ENCODE measurements around the gene UBA3.

Gene UBA3

DNA sequence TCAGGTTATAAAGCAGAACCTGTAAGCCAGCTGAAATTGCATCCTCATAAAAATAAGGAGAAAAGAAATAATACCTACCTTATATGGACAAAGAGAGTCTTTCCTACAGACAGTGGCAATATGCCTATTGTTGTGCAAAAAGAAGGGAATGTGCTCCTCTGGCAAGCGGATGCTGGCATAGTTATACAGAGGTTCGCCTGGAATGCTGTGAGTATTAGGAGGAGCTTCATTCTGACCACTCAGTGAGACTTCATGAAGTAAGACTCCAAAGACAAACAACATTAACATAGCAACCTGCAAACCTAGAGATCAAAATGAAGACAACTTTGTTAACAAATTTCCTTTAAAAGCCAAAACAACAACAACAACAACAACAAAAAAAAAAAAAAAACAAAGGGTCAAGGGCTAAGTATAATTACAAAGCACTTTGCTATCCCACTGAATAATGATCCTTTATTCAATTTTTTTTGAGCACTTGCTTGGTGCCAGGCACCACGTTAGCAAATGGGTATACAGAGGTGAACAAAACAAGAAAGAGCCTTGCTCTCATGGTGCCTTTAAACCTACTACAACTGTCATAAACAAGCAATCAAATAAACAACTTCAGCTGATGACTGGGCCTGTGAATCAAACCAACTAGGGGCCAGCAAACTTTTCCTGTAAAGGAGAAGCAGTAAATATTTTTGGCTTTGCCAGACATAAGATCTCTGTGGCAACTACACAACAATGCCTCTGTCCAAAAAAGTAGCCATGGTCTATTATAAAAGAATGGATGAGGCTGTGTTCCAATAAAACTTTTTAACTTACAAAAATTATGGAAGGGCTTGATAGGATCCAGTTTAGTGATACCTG is 70.4 kb downstream of the UBA3 start:
- no peaks in the 10 kb centered on the region for H3K79me2 ChIP-seq (ENCODE audit: low read length)
- no peak overlapping the region for H2AFZ ChIP-seq (ENCODE audit: low read length)
- no peak for DNase-seq
- TF ChIP-seq, protein P1, sequence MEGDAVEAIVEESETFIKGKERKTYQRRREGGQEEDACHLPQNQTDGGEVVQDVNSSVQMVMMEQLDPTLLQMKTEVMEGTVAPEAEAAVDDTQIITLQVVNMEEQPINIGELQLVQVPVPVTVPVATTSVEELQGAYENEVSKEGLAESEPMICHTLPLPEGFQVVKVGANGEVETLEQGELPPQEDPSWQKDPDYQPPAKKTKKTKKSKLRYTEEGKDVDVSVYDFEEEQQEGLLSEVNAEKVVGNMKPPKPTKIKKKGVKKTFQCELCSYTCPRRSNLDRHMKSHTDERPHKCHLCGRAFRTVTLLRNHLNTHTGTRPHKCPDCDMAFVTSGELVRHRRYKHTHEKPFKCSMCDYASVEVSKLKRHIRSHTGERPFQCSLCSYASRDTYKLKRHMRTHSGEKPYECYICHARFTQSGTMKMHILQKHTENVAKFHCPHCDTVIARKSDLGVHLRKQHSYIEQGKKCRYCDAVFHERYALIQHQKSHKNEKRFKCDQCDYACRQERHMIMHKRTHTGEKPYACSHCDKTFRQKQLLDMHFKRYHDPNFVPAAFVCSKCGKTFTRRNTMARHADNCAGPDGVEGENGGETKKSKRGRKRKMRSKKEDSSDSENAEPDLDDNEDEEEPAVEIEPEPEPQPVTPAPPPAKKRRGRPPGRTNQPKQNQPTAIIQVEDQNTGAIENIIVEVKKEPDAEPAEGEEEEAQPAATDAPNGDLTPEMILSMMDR (IDR thresholded peaks at IDR 0.05; ENCODE audit: low read length), result no peak
- TF ChIP-seq EZH2 (optimal IDR thresholded peaks at IDR 0.05; ENCODE audit: low read depth, low read length) (no peak), EZH2phosphoT487 (IDR thresholded peaks at IDR 0.05; ENCODE audit: low read length) (no peak)
- no peaks in the 10 kb centered on the region for H4K20me1 ChIP-seq (ENCODE audit: insufficient read depth, low read length)
- H3K9me3 ChIP-seq (replicated peaks; ENCODE audit: insufficient read depth, low read length), result no peaks in the 10 kb centered on the region
- H3F3A ChIP-seq (ENCODE audit: insufficient read depth, low read length), result 0 out of 2 replicates have a peak, but pooled peaks cover 5% of the 10 kb centered on the region
- no peak overlapping the region for H3K27ac ChIP-seq (ENCODE audit: low read length)
- no peak overlapping the region for H3K9ac ChIP-seq (ENCODE audit: low read length)
- no peak overlapping the region for H3K4me3 ChIP-seq (ENCODE audit: low read length)
- no peaks in the 10 kb centered on the region for H3K36me3 ChIP-seq (replicated peaks; ENCODE audit: insufficient read depth, low read length)
- H3K9me2 ChIP-seq (replicated peaks; ENCODE audit: insufficient read depth, low read length), result no peaks in the 10 kb centered on the region
- peaks cover 6% of the 10 kb centered on the region for H3K4me1 ChIP-seq (ENCODE audit: low read length)
- no peak overlapping the region for H3K4me2 ChIP-seq (ENCODE audit: low read depth, low read length)
- no peaks in the 10 kb centered on the region for H3K27me3 ChIP-seq (replicated peaks; ENCODE audit: insufficient read depth, low read length)

DNA sequence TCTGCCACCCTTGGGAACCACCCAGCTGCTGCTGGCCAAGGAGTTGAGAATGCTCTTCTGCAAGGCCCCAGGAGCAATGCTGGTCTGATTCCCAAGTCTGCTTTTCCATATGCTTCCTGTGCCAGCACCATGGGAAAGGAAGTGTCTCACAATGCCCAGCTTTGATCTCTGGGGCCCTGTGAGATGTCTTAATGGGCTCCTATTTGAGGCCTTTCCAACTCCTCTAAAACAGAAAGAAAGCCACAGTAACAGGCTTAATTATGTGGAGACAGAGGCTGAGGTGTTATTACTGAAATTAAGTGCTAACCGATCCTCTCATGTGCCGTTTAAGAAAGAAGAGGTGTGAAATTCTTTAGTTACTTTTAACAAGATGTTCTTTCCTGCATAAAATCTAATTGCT is 71.2 kb downstream of the UBA3 start:
- DNase-seq, result no peak
- no peaks in the 10 kb centered on the region for H3K9me3 ChIP-seq (replicated peaks; ENCODE audit: insufficient read depth, low read length)
- H4K20me1 ChIP-seq (ENCODE audit: insufficient read depth, low read length), result no peaks in the 10 kb centered on the region
- H3K79me2 ChIP-seq (ENCODE audit: low read length), result no peaks in the 10 kb centered on the region
- 0 out of 2 replicates have a peak, but pooled peaks cover 5% of the 10 kb centered on the region for H3F3A ChIP-seq (ENCODE audit: insufficient read depth, low read length)
- no peak overlapping the region for H3K9ac ChIP-seq (ENCODE audit: low read length)
- peaks cover under 1% of the 10 kb centered on the region; the same call in 1 of the 2 replicates for H3K4me1 ChIP-seq (ENCODE audit: low read length)
- TF ChIP-seq, protein P1 (IDR thresholded peaks at IDR 0.05; ENCODE audit: low read length), result no peak
- no peak overlapping the region for H3K27ac ChIP-seq (ENCODE audit: low read length)
- no peaks in the 10 kb centered on the region for H3K36me3 ChIP-seq (replicated peaks; ENCODE audit: insufficient read depth, low read length)
- H3K4me3 ChIP-seq (ENCODE audit: low read length), result no peak overlapping the region
- H3K9me2 ChIP-seq (replicated peaks; ENCODE audit: insufficient read depth, low read length), result no peaks in the 10 kb centered on the region
- no peak overlapping the region for H3K4me2 ChIP-seq (ENCODE audit: low read depth, low read length)
- H2AFZ ChIP-seq (ENCODE audit: low read length), result no peak overlapping the region
- H3K27me3 ChIP-seq (replicated peaks; ENCODE audit: insufficient read depth, low read length), result no peaks in the 10 kb centered on the region

DNA sequence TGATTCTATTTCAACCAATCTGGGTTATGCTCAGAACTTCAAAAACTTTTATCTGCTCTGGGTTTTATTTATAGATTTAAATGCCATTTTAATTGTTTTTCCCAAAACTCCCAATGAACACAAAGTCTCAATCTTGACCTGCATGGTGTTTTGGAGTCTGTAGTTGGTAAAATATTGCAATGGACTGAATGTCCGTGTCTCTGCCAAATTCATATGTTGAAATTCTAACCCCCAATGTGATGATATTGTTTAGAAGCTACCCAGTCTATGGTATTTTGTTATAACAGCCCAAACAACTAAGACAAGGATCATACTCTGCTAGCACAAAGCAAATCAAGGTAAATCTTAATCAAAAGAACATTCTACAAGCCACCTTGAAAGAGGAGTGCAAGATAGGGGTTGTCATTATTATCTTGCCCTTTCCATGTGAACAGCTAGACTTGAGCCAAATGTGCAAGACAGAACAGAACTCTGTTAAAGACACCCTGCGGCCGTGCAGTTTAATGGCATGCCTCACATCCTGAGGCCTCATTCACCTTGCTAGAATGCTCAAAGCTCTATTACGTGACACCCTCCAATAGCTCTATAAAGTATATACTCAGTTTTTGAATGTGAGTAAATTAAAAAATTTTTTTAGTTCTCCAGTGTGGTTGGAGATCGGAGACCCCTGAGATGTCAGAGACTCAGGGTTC is 74.2 kb downstream of the UBA3 start:
- H3K9me2 ChIP-seq (replicated peaks; ENCODE audit: insufficient read depth, low read length), result no peaks in the 10 kb centered on the region

More for the DNA sequence above, 74.2 kb downstream of the UBA3 start:
- Histone ChIP-seq H3K27me3 (replicated peaks; ENCODE audit: insufficient read depth, low read length) (no peaks in the 10 kb centered on the region), H3K4me1 (ENCODE audit: low read length) (no peaks in the 10 kb centered on the region), H2AFZ (ENCODE audit: low read length) (no peak overlapping the region), H3F3A (ENCODE audit: insufficient read depth, low read length) (no peaks in the 10 kb centered on the region), H3K27ac (ENCODE audit: low read length) (no peak overlapping the region), H3K9me3 (replicated peaks; ENCODE audit: insufficient read depth, low read length) (no peaks in the 10 kb centered on the region), H4K20me1 (ENCODE audit: insufficient read depth, low read length) (no peaks in the 10 kb centered on the region), H3K4me3 (ENCODE audit: low read length) (no peak overlapping the region), H3K9ac (ENCODE audit: low read length) (no peak overlapping the region), H3K79me2 (ENCODE audit: low read length) (no peaks in the 10 kb centered on the region), H3K4me2 (ENCODE audit: low read depth, low read length) (no peak overlapping the region), H3K36me3 (replicated peaks; ENCODE audit: insufficient read depth, low read length) (no peaks in the 10 kb centered on the region)
- DNase-seq, result no peak
- TF ChIP-seq EZH2phosphoT487 (IDR thresholded peaks at IDR 0.05; ENCODE audit: low read length) (no peak), EZH2 (optimal IDR thresholded peaks at IDR 0.05; ENCODE audit: low read depth, low read length) (no peak)
- TF ChIP-seq, protein P1 (IDR thresholded peaks at IDR 0.05; ENCODE audit: low read length), result no peak
